HG02759 (cell line): ENCODE data around the gene OTC.

ENCODE experiments used
- ATAC-seq: cut with Tn5 transposase; IDR thresholded peaks from one replicate; pipeline ENCODE4 v1.9.1; 2021; ENCODE audit warnings: mild to moderate bottlenecking, moderate library complexity; ENCODE audit not compliant: unreplicated experiment

OTC gene

GRCh38 chrX:38465686-38466085 lies 113.3 kb downstream of the OTC start:
- no peak for ATAC-seq

- no peak for ATAC-seq
Measured at GRCh38 chrX:38468563-38469157, 116.3 kb downstream of the OTC start.
